HFF-Myc (cell line): Measurements from ENCODE around the gene CDC42EP1.

ENCODE experiments used
- DNase-seq: peaks from one replicate; pipeline ENCODE4 v3.0.0-alpha.2; 2011; ENCODE audit warnings: low read depth; ENCODE audit errors: extremely low read depth
- H3K4me3 ChIP-seq: replicated peaks from 2 replicates; pipeline ENCODE4 v1.5.1; 2011; ENCODE audit warnings: low read depth, mild to moderate bottlenecking, control low read depth, low read length
- CTCF ChIP-seq: IDR thresholded peaks from 2 replicates; pipeline ENCODE4 v1.5.1; 2012; ENCODE audit warnings: mild to moderate bottlenecking, low read depth, low read length, control low read depth; ENCODE audit errors: missing control alignments

CDC42EP1 gene

GRCh38 chr22:37566329-37566837, 6.1 kb downstream of the CDC42EP1 start:
- DNase-seq, result no peak
- TF ChIP-seq CTCF, result no peak
- H3K4me3 ChIP-seq, result no peak overlapping the region

DNA sequence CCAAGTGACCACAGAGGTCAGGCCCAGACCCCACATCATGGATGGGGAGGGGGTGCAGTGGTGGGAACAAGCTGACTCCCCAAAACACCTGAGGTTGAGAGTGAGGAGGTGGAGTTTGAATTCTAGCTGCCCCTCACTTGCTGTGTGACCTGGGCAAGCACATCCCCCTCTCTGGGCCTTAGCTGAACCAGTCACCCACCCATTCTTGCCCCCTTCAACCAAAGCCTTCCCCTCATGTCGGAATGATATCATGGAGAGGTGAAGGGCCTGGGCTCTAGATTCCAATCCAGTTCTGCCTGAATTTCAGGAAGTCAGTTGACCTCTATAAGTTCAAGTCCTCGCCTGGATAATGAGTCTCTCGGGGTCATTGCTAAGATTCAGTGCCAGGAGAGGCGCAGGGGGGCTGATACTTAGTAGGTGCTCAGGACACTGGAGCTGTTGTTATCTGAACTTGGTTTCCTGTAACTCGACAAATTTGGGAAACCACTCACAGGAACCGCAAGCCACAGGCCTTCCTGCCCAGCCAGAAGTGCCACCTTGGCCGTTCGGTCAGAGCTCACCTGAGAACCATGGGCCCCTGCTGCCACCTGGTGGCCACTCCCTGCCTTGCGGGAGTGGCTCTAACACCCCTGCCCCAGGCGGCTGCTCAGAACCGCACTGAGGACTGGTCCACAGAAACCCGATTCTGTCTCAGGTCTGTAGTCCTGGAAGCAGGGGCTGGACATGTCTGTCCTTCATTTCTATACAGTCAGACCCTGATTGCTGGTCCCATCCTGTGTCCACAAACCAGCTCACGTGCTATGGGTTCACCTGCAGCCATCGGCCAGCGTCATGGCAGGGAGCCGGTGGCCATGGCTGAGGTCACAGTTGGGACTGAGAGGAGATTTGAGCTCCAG, 6.9 kb downstream of the CDC42EP1 start:
- TF ChIP-seq CTCF, result peak; percentile 91
- H3K4me3 ChIP-seq, result no peak overlapping the region
- DNase-seq, result no peak

GRCh38 chr22:37568012-37568411, 7.7 kb downstream of the CDC42EP1 start:
- DNase-seq, result no peak
- TF ChIP-seq CTCF, result no peak
- no peak overlapping the region for H3K4me3 ChIP-seq

GRCh38 chr22:37568448-37569008, 8.2 kb downstream of the CDC42EP1 start:
- DNase-seq, result no peak
- no peak overlapping the region for H3K4me3 ChIP-seq
- no peak for TF ChIP-seq CTCF

- DNase-seq, result no peak
- no peak overlapping the region for H3K4me3 ChIP-seq
- no peak for TF ChIP-seq CTCF
These were observed 9.0 kb downstream of the CDC42EP1 start for GRCh38 chr22:37569009-37569920.

DNA sequence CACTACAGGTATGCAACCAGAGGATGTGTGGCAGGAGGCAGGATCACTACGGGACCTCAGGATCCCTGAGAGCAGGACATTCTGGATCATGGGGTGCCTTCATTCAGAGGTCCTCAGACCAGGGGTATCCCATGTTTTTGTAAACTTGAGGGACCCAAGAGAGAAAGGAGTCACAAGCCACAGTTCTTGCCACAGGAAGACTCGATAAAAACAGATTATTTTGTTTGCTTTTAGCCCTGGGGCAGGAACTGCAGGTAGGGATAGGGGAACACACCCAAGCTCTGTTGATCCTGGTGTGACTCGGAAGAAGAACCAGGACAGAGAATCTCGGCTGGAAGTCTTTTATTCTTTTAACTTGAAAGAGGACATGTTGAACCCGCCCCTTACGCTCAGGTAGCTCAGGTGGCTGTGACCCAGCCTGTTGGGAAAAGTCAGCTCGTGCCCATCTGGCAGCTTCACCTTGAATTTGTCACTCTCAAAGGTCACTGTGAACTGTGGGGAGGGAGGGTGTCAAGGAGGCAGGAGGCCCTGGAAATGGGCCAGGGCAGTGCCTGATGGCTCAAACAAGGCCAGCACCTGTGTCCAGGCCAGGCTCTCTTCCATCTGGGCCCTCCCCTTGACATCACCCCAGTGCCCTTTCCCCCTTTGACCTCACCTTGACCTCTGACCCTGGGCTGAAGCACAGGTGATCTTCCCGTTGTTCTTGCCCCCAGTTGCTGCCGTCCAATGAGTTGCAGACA, 9.8 kb downstream of the CDC42EP1 start:
- no peak overlapping the region for H3K4me3 ChIP-seq
- TF ChIP-seq CTCF, result no peak
- DNase-seq, result no peak
